Dedifferentiated amniotic fluid mesenchymal stem cell (primary cell): ENCODE data around the gene OR2G6.
"Not testable (repeated sequence)": the region's sequence is repeated elsewhere in the genome, so short reads cannot be mapped to it uniquely, and the experiment has no call there.

Experiments
- DNase-seq: peaks from one replicate; pipeline ENCODE4 v3.0.0-alpha.2; 2016; ENCODE audit errors: extremely low spot score

Gene OR2G6

DNA sequence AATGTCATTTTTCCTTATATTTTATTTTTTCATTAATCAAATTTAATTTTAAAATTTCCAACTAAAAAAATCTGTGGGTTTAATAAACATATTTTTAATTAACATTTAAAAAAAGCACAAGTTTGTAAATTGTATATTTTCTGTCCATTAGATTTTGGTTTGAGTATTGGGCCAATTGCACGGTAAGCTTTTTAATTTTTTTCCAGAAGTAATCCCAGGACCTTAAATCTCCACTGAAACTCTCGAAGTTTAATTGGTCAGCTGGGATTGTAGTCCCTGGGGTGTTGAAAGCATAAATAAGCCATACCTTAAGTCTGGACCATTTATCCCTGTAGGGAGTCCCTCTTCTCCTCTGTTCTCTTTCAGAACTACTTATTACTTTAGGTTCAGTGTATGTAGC, at the start of gene OR2G6:
Gene OR2G6, plus strand, starts transcription at position 301 of the 400 bp plus-strand sequence. CDS start 13,574 bp downstream, outside the sequence.
- not testable (repeated sequence) for DNase-seq

DNA sequence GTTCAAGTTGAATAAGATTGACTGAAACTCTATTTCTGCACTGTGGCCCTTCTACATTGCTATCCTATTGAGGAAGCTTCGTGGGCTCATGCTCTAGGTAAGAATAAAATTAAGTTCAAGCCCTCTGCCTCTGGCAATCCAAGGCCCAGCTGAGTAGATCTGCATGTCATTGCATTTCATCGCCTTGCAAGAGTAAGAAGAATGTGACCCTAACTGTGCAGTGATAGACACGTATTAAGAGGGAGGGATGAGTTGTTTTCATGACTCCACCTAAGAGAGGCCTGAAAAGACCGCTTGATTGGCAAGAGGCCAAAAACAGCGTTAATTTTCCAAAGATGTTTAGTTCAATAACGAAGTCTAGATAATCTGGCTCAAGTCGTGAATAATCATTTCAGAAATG, 48.8 kb upstream of the OR2G6 start:
- DNase-seq, result not testable (repeated sequence)

DNA sequence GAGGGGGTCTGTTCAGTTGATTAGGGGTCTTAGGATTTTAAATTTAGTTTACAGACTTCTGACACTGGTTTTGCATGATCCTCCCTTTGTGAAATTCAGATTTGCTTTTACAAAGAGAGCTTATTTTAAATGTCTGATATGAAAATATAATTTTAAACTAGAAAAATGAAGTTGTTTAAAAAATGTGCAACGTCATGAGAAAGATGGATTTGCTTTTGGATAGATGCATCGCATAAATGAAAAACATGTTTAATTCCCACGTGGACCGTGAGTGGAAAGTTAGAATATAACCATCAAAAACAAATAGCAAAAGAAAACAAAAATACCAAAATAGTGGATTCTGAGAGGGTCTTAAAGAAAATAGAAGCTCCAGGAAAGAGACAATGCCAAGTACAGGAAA, 36.7 kb upstream of the OR2G6 start:
- DNase-seq, result no peak

DNA sequence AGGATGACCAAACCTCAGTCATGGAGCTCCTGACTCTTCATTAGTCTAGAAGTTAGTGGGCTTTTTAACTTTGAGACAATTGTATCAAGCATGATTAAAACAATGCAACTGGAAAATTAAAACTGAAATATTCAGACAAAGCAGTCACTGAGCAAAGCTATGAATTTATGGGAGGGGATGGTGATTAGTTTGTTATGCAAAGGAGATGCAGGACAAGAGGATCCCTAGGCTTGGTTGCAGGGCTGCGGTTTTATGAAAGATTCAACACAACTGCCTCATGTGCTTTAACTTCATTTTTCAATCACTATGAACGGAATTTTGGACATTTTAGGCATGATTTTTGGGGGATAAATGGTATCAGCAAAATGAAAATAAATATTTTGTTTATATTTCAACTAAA, 35.8 kb upstream of the OR2G6 start:
- DNase-seq, result not testable (repeated sequence)

DNA sequence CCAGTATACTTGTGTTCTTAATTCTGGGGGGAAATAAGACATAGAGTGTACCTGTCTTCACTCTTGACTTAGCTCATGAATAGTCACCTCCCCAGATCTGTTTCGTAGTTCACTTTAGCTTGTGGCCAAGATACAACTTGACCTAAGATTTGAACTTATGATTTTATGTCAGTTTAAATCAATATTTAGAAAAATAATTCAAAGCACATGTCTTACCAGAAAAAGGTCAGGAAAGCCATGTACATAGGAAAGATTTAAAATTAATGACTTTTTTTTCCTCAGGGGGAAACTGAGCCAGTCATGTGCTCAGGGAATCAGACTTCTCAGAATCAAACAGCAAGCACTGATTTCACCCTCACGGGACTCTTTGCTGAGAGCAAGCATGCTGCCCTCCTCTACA, 34.8 kb upstream of the OR2G6 start, which contains the start of gene OR2T3:
Gene OR2T3, plus strand, starts transcription at position 301 of the 400 bp plus-strand sequence. Its CDS starts 0 bp downstream, at position 301.
- not testable (repeated sequence) for DNase-seq

DNA sequence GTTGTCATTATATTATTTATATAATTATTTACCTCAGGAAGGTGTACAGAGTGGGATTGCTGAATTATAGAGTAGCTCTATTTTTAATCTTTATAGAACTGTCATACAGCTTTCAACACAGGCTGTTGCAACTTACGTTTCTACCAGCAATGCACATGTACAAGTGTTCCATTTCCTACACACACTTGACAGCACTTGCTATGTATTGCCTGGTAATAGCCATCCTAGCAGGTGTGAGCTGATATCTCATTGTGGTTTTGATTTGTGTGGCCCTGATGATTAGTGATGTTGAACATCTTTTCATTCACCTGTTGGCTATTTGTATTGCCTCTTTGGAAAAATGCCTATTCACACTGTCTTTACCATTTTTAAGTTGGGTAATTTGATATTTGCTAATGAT, 32.2 kb upstream of the OR2G6 start:
- DNase-seq, result not testable (repeated sequence)

DNA sequence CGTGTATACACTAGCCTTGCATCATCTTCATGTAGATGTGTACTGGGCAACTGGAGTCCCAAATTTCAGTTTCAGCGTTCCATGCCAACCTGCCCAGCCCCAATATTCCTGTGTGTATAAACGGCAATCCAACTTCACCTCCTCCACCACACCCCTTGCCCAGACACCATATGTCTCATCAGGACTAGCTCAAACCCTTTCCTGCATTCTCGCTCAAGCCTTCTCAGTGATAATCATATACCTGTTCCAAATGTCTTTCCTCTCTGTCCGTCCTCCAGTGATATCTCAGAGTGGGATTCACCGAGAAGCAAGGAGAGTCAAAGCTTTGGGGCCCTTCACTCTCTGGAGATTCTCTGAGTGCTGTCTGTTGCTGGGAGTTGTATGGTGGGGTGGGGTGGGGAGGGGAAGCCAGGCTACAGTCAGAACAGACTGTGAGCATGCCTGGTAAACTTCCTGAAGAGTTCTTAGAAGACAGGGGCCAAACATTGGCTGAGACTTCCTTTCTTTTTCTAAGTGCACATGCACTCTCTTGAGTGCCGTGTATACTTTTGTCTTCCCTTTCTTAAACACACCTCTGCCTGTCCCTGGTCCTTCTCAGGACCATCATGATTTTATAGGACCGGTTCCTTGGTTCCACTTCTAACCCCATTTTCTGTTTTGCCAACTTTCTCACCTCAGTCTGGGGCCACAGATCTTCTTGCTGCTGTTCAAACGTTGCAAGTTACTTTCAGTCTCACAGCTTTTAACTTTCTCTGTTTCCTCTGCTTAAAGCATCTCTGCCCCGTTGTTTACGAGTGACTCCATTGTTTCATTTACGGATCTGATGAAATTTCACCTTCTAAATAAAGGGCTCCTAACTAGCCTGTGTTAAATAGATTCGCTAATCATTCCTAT, 25.9 kb upstream of the OR2G6 start:
- DNase-seq, result not testable (repeated sequence)

DNA sequence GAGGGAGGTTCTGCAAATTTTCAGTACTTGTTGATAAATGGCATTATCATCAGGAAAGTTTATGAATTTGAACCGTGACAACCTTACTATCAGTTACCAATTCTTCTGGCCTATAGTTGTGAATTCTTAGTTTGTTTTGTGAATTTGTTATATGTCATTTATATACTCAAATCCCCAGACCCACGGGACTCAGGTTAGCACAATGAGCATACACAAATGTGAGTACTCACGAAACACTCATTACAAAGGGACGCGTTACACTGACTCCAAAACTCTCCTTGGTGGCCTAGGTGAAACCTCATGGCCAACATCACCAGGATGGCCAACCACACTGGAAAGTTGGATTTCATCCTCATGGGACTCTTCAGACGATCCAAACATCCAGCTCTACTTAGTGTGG, 19.6 kb upstream of the OR2G6 start, which contains the start of gene OR2T5:
Gene OR2T5, plus strand, starts transcription at position 301 of the 400 bp plus-strand sequence. Its CDS starts 0 bp downstream, at position 301.
- DNase-seq, result not testable (repeated sequence)

DNA sequence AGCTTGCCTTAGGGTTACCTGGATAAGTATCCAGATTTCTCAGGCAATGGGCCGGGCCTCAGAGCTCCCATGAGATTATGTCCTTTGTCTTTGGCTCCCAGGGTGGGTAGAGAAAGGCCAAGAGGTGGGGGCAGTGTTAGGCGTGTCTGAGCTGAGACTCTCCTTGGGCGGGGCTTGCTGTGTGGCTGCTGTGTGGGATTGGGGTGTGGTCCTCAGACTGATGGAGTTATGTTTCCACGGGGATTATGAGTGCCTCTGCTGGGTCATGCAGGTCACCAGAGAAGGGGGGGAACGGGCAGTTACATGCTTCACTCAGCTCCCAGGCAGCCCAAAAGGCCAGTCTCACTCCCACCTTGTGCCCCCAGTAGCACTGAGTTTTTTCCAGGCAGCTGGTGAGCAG, 11.2 kb upstream of the OR2G6 start:
- DNase-seq, result not testable (repeated sequence)

DNA sequence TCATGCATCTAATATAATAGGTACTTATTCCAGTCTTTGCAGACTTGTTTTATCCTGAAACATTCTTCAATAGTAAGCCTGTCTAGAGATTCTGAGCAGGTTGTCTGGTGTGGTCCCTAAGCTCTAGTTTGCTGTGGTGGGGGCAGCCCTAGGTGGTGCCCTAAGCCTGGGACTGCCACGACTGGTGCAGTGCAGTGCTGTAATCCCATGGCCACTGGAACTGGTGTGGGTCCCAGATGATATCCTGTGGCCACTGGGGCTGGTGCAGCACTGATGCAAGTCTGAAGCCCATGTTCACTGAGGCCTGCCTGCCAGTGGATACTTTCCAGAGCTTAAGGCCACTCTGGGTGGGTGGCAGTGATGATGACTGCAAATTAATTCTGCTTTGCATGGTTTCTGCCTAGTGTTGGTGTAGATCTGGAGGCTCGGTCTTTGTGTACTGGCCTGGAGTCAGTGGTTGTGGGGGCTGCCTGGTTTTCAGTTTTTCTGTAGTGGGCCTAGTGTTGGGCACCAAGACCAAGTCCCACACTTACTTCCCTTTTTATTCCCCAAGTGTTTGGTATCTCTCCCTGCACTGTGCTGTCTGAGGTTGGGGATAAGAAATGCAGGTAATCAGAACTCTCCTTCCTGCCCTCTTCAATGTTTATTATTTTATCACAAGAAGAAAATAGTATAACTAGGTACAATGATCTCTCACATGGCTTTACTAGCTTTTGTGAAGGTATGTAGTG, 7.4 kb upstream of the OR2G6 start:
- not testable (repeated sequence) for DNase-seq

DNA sequence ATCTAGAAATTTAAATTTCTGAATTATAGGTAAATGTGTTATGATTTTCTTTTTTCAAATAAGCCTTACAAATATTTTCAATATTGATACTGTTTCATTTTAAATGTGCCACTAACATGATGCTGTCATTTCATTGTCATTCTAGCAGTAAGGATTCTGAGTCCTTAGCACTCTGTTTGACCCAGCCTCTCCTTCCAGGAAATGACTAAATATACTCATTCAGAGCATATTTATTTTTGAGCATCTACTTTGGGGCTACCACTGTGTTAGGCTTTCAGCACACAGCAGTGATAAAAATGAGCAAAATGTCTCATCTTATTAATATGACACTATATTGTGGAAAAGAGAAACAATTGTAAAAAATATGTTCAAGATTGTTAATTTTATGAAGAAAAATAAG, 2.3 kb downstream of the OR2G6 start:
- DNase-seq, result not testable (repeated sequence)

DNA sequence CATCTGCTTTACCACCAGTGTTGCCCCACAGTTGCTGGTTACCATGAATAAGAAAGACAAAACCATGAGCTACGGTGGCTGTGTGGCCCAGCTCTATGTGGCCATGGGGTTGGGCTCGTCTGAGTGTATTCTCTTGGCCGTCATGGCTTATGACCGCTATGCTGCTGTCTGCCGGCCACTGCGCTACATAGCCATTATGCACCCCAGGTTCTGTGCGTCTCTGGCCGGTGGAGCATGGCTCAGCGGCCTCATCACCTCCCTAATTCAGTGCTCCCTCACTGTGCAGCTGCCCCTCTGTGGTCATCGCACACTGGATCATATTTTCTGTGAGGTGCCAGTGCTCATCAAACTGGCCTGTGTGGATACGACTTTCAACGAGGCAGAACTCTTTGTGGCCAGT, 14.0 kb downstream of the OR2G6 start:
- DNase-seq, result peak; percentile 2

DNA sequence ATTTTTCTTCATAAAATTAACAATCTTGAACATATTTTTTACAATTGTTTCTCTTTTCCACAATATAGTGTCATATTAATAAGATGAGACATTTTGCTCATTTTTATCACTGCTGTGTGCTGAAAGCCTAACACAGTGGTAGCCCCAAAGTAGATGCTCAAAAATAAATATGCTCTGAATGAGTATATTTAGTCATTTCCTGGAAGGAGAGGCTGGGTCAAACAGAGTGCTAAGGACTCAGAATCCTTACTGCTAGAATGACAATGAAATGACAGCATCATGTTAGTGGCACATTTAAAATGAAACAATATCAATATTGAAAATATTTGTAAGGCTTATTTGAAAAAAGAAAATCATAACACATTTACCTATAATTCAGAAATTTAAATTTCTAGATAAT, 29.6 kb downstream of the OR2G6 start:
- DNase-seq, result not testable (repeated sequence)

DNA sequence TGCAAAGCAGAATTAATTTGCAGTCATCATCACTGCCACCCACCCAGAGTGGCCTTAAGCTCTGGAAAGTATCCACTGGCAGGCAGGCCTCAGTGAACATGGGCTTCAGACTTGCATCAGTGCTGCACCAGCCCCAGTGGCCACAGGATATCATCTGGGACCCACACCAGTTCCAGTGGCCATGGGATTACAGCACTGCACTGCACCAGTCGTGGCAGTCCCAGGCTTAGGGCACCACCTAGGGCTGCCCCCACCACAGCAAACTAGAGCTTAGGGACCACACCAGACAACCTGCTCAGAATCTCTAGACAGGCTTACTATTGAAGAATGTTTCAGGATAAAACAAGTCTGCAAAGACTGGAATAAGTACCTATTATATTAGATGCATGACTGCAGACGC, 39.5 kb downstream of the OR2G6 start:
- DNase-seq, result not testable (repeated sequence)

DNA sequence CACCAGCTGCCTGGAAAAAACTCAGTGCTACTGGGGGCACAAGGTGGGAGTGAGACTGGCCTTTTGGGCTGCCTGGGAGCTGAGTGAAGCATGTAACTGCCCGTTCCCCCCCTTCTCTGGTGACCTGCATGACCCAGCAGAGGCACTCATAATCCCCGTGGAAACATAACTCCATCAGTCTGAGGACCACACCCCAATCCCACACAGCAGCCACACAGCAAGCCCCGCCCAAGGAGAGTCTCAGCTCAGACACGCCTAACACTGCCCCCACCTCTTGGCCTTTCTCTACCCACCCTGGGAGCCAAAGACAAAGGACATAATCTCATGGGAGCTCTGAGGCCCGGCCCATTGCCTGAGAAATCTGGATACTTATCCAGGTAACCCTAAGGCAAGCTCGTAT, 43.2 kb downstream of the OR2G6 start:
- DNase-seq, result not testable (repeated sequence)

DNA sequence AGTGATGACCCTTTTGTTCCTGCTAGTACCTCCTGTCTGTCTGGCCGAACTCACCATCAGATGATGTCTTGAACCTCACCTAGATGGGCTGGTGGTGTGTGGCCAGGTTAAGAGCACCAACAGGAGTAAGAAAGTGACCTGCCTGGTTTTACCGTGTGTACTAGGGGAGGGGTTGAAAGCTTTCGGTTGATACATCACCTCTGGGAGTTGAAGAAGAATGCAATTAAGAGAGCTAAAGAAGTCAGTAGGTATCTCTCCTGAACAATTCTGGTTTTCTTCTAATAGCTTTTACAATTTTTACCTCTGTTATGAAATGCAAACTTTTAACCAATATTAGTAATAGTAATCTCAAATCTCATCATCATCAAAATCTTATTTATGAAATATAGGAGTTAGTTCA, 54.8 kb downstream of the OR2G6 start, which contains the start of gene OR2T29:
Gene OR2T29, minus strand, starts transcription at position 101 of the 400 bp plus-strand sequence. CDS start 3,281 bp downstream, outside the sequence.
- not testable (repeated sequence) for DNase-seq

DNA sequence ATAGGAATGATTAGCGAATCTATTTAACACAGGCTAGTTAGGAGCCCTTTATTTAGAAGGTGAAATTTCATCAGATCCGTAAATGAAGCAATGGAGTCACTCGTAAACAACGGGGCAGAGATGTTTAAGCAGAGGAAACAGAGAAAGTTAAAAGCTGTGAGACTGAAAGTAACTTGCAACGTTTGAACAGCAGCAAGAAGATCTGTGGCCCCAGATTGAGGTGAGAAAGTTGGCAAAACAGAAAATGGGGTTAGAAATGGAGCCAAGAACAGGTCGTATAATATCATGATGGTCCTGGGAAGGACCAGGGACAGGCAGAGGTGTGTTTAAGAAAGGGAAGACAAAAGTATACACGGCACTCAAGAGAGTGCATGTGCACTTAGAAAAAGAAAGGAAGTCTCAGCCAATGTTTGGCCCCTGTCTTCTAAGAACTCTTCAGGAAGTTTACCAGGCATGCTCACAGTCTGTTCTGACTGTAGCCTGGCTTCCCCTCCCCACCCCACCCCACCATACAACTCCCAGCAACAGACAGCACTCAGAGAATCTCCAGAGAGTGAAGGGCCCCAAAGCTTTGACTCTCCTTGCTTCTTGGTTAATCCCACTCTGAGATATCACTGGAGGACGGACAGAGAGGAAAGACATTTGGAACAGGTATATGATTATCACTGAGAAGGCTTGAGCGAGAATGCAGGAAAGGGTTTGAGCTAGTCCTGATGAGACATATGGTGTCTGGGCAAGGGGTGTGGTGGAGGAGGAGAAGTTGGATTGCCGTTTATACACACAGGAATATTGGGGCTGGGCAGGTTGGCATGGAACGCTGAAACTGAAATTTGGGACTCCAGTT, 57.9 kb downstream of the OR2G6 start:
- DNase-seq, result not testable (repeated sequence)

DNA sequence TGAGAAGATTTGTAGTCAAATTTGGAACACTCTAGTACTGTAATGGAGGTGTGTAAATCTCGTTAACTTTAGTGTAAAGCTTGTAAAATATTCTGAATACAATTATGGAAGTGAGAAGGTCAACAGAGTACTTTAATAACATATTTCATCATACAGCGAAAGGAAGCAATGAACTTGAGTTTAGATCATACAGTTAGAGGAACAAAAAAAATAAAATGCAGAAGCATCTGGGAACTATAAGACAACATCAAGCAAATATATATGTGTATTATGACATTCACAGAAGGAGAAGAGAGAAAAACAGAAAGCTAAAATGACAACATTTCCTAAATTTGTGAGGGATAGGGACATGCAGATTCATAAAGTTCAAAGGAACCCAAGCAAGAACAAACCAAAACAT, 61.2 kb downstream of the OR2G6 start:
- not testable (repeated sequence) for DNase-seq

DNA sequence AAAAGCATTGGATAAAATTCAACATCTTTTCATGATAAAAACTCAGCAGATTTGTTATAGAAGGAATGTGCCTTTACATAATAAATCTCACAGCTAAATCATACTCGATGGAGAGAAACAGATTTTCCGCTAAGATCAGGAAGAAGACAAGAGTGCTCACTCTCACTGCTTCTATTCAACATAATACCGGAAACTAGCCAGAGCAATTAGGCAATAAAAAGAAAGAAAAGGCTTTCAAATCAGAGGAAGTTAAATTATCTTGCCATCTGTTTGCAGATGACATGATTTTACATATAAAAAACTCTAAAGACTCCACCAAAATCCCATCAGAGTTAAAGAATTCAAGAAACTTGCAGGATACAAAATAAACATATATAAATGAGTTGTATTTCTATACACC, 62.9 kb downstream of the OR2G6 start:
- not testable (repeated sequence) for DNase-seq

DNA sequence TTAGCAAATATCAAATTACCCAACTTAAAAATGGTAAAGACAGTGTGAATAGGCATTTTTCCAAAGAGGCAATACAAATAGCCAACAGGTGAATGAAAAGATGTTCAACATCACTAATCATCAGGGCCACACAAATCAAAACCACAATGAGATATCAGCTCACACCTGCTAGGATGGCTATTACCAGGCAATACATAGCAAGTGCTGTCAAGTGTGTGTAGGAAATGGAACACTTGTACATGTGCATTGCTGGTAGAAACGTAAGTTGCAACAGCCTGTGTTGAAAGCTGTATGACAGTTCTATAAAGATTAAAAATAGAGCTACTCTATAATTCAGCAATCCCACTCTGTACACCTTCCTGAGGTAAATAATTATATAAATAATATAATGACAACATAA, 64.2 kb downstream of the OR2G6 start:
- not testable (repeated sequence) for DNase-seq

DNA sequence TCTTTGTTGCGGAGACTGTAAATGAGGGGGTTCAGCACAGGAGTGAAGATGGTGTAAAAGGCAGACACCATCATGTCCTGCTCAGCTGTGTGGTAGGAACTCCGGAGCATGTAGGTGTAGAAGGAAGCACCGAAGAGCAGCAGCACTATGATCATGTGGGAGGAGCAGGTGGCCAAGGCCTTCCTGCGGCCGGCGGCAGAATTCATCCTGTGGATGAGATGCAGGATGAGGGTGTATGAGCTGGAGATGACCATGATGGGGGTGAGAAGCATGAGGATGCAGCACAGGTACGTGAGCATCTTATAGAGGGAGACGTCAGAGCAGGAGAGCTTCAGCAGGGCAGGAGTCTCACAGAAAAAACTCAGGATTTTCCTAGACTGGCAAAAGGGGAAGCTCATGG, 66.0 kb downstream of the OR2G6 start:
- DNase-seq, result not testable (repeated sequence)
